HFF-Myc (cell line): ENCODE data around the gene AMT.

ENCODE experiments used
- DNase-seq: peaks from one replicate; pipeline ENCODE4 v3.0.0-alpha.2; 2011; ENCODE audit warnings: low read depth; ENCODE audit errors: extremely low read depth
- H3K4me3 ChIP-seq: replicated peaks from 2 replicates; pipeline ENCODE4 v1.5.1; 2011; ENCODE audit warnings: low read depth, mild to moderate bottlenecking, control low read depth, low read length
- CTCF ChIP-seq: IDR thresholded peaks from 2 replicates; pipeline ENCODE4 v1.5.1; 2012; ENCODE audit warnings: mild to moderate bottlenecking, low read depth, low read length, control low read depth; ENCODE audit errors: missing control alignments

AMT gene

GRCh38 chr3:49454898-49455681 is 32.8 kb upstream of the AMT start:
- no peak for TF ChIP-seq CTCF
- H3K4me3 ChIP-seq: no peak overlapping the region
- no peak for DNase-seq

- DNase-seq: no peak
Measured at GRCh38 chr3:49454458-49454857, 32.2 kb upstream of the AMT start.

GRCh38 chr3:49453621-49454020 is 31.3 kb upstream of the AMT start:
- no peak for DNase-seq
- TF ChIP-seq CTCF: no peak
- H3K4me3 ChIP-seq: no peak overlapping the region

More at GRCh38 chr3:49454458-49454857, 32.2 kb upstream of the AMT start:
- H3K4me3 ChIP-seq: no peak overlapping the region
- peak; percentile 23 for TF ChIP-seq CTCF

- H3K4me3 ChIP-seq: no peak overlapping the region
- TF ChIP-seq CTCF: no peak
- DNase-seq: no peak
Measured at GRCh38 chr3:49445391-49445790, 23.1 kb upstream of the AMT start.

- no peak for DNase-seq
- TF ChIP-seq CTCF: no peak
- H3K4me3 ChIP-seq: no peak overlapping the region
Measured at GRCh38 chr3:49434731-49435130, 12.5 kb upstream of the AMT start.

- no peak for TF ChIP-seq CTCF
- H3K4me3 ChIP-seq: peak overlapping the region; percentile 53
- DNase-seq: no peak
Measured at GRCh38 chr3:49428752-49429080, 6.4 kb upstream of the AMT start.

- no peak for TF ChIP-seq CTCF
- H3K4me3 ChIP-seq: no peak overlapping the region
- no peak for DNase-seq
Measured at GRCh38 chr3:49427586-49427985, 5.3 kb upstream of the AMT start.
